Lung (tissue), 12 donors: ENCODE results near the gene ASTN2. TPM values are rescaled to one million over a fixed set of nuclear protein-coding genes. Genes with fewer than 3 reads are reported as not detected.

ENCODE experiments used
- ATAC-seq: fragments of 200-7000 bp; cut with Tn5 transposase; one replicate; pipeline ENCODE4 v1.9.1; 2020; ENCODE audit warnings: moderate number of reproducible peaks; ENCODE audit not compliant: insufficient read depth, low FRiP score
- DNase-seq, 3 donors: peaks; one replicate each; pipeline ENCODE4 v3.0.0-alpha.2; 2013 to 2017
- H3K27ac ChIP-seq, 2 donors: one replicate each; pipeline ENCODE4 v1.5.1; 2013; ENCODE audit warnings: mild to moderate bottlenecking in 2 of 2, moderate library complexity in 2 of 2, control low read depth in 1 of 2, inconsistent platforms in 1 of 2, low read depth in 1 of 2, low read length in 1 of 2
- H3K27me3 ChIP-seq, 3 donors: one replicate each; pipeline ENCODE4 v1.5.1; 2013; ENCODE audit warnings: low read length in 2 of 3; ENCODE audit not compliant: control insufficient read depth in 3 of 3, insufficient read depth in 3 of 3
- H3K36me3 ChIP-seq, 4 donors: one replicate each; pipeline ENCODE4 v1.5.1; 2013; ENCODE audit warnings: low read length in 4 of 4, mild to moderate bottlenecking in 1 of 4, moderate library complexity in 1 of 4; ENCODE audit not compliant: control insufficient read depth in 4 of 4, insufficient read depth in 4 of 4
- H3K4me1 ChIP-seq, 5 donors: one replicate each; pipeline ENCODE4 v1.5.1; 2013; ENCODE audit warnings: low read length in 5 of 5, mild to moderate bottlenecking in 2 of 5, moderate library complexity in 1 of 5; ENCODE audit not compliant: control insufficient read depth in 5 of 5, insufficient read depth in 5 of 5
- H3K4me3 ChIP-seq: one replicate; pipeline ENCODE4 v1.5.1; 2013; ENCODE audit warnings: mild to moderate bottlenecking, control low read depth, moderate library complexity
- H3K9ac ChIP-seq, 2 donors: one replicate each; pipeline ENCODE4 v1.5.1; 2013; ENCODE audit warnings: low read length in 2 of 2, control low read depth in 1 of 2; ENCODE audit not compliant: insufficient read depth in 1 of 2
- H3K9me3 ChIP-seq, 4 donors: one replicate each; pipeline ENCODE4 v1.5.1; 2013; ENCODE audit warnings: low read length in 3 of 4, mild to moderate bottlenecking in 1 of 4, moderate library complexity in 1 of 4; ENCODE audit not compliant: control insufficient read depth in 4 of 4, insufficient read depth in 3 of 4
- WGBS, 2 donors: extraction: QIAGEN DNeasy Blood & Tissue Kit; methylation state at CpG; one replicate each; pipeline ENCODE4 v1.1.7; 2013; 5-methylcytosine and 5-hydroxymethylcytosine counted together
- polyA plus RNA-seq, 2 donors: library from polyadenylated mRNA; stranded (reverse); fragments of 200-250 nt; gene quantifications; one replicate each; pipeline ENCODE4 v1.2.1, GENCODE V29; 2013
- total RNA-seq, 2 donors: library from RNA; depleted of rRNA in 1 of 2; stranded (reverse); fragments of >200 nt in 1 of 2; gene quantifications; one replicate each; pipeline ENCODE4 v1.2.1, GENCODE V29; 2014 to 2021
- TF ChIP-seq, protein P1 (sequence below): IDR thresholded peaks from 2 replicates; pipeline ENCODE4 v1.5.1; 2012; ENCODE audit warnings: mild to moderate bottlenecking; ENCODE audit errors: control extremely low read depth, extremely low read depth
- donor health status: control.
- donor health status: control.
- donor health status: Bipolar disorder and iron deficiency.
- donor health status: healthy.
- donor health status: DM: yes; HTN: yes; CAD: no.

ASTN2 gene
- total and polyA plus RNA-seq, 4 donors = 1.4 to 7.0 (median 3.3) TPM

DNA sequence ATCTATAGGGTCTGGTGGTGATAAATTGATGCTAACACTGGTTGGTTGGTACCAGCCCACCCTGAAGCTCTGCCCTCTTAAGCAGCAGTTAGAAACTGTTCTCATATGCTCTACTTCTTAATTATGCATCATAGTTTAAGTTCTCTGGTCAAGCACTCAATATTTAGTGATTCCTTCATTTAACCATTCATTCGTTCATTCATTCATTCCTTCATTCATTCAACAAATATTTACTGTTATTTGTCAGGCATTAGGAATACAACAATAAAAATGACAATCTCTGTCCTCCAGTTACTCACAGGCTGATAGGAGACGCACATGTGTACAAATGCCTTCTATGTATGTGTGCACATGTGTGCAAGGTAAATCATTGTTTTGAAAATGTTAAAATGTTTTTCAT is 673.1 kb downstream of the ASTN2 start:
- WGBS, 2 donors = 82 to 89% methylated on average over 2 of the region's 2 CpGs
- Histone ChIP-seq H3K4me1 (peaks cover 0 to 6% (median 0%) of the 10 kb centered on the region in 5 donors), H3K9ac (no peak overlapping the region), H3K9me3 (no peaks in the 10 kb centered on the region), H3K4me3 (no peak overlapping the region), H3K27ac (no peak overlapping the region), H3K27me3 (no peaks in the 10 kb centered on the region), H3K36me3 (no peaks in the 10 kb centered on the region)
- ATAC-seq (no peak), DNase-seq (no peak)
- TF ChIP-seq, protein P1, sequence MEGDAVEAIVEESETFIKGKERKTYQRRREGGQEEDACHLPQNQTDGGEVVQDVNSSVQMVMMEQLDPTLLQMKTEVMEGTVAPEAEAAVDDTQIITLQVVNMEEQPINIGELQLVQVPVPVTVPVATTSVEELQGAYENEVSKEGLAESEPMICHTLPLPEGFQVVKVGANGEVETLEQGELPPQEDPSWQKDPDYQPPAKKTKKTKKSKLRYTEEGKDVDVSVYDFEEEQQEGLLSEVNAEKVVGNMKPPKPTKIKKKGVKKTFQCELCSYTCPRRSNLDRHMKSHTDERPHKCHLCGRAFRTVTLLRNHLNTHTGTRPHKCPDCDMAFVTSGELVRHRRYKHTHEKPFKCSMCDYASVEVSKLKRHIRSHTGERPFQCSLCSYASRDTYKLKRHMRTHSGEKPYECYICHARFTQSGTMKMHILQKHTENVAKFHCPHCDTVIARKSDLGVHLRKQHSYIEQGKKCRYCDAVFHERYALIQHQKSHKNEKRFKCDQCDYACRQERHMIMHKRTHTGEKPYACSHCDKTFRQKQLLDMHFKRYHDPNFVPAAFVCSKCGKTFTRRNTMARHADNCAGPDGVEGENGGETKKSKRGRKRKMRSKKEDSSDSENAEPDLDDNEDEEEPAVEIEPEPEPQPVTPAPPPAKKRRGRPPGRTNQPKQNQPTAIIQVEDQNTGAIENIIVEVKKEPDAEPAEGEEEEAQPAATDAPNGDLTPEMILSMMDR = no peak

DNA sequence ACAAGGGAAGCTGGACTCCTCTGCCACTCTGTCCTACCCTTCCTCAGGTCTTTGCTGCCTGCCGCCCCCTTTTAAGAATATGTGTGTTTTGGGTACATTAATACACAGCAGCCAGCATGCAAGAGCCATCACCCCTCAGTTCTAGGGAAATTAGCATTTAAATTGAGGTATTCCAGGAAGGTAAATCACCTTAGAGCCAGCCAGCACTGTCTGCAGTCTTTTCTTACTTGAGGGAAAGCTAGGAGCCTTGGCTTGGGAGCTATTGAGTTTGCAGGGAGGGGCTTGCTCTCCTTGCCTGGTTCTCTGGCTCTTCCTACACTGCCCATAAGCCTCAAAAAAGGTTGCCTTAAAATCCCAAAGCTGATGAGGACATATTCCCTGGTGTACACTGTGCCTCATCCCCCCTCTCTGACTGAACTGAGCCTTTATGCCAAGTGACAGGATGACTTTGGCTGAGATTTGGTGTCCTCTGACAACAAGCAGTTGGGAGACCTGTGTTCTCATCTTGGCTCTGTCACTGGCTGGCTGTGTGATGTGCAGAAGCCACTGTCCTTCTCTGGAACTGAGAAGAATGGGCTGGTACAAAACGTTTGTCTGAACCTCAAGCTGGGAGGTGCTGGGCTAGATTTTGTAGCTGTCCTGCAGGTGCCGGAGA is 673.6 kb downstream of the ASTN2 start:
- DNase-seq (peak in 1 of 3 donors; percentile 38), ATAC-seq (no peak)
- Histone ChIP-seq H3K27me3 (no peaks in the 10 kb centered on the region), H3K4me1 (peaks cover 0 to 6% (median 0%) of the 10 kb centered on the region in 5 donors), H3K9me3 (no peaks in the 10 kb centered on the region), H3K9ac (no peak overlapping the region), H3K36me3 (no peaks in the 10 kb centered on the region), H3K4me3 (no peak overlapping the region), H3K27ac (no peak overlapping the region)
- 67 to 78% methylated on average over 3 of the region's 3 CpGs for WGBS, 2 donors
- TF ChIP-seq, protein P1 = no peak

DNA sequence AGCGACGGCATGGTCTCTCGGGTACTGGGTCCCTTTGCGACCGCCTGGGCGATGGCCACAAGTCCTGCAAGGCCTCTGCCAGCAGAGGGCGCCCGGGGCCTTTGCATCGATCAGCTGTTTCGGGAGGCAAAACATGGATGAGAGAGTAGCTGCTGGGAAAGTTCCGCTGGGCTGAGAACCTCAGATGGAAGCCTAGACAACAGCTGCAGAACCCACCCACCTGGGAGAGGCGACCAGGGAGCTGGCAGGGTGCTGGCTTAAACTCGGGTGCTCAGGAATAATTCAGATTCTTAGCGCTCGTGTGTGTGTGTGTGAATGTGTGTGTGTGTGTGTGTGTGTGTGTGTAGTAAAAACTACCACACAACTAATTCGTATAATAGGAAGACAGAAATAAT is 677.7 kb downstream of the ASTN2 start:
- Histone ChIP-seq H3K4me3 (no peak overlapping the region), H3K9ac (no peak overlapping the region), H3K27ac (no peak overlapping the region), H3K9me3 (no peaks in the 10 kb centered on the region), H3K27me3 (no peaks in the 10 kb centered on the region), H3K4me1 (peaks cover 0 to 6% (median 5%) of the 10 kb centered on the region in 5 donors), H3K36me3 (no peaks in the 10 kb centered on the region)
- ATAC-seq = peak; percentile 84
- DNase-seq = peak; percentile 83 to 86 (median 84)
- 15 to 21% methylated on average over 16 of the region's 16 CpGs for WGBS, 2 donors
- TF ChIP-seq, protein P1 = peak; percentile 70
